ENCODE measurements around the gene PDLIM1.
"Not testable (repeated sequence)": the region's sequence is repeated elsewhere in the genome, so short reads cannot be mapped to it uniquely, and the experiment has no call there.

PDLIM1 gene

GRCh38 chr10:95211606-95212279 is 79.1 kb downstream of the PDLIM1 start:
- Histone ChIP-seq H3K27me3 (ENCODE audit: insufficient read depth, poor library complexity, severe bottlenecking) (peaks cover 2% of the 10 kb centered on the region), H3K4me3 (replicated peaks; ENCODE audit: insufficient read depth, low read length) (no peak overlapping the region), H3K27ac (replicated peaks) (no peak overlapping the region)
- DNase-seq (ENCODE audit: low read depth in 1 of 2, low spot score in 1 of 2): no peak
- TF ChIP-seq REST (IDR thresholded peaks at IDR 0.05; ENCODE audit: insufficient replicate concordance, low read depth) (no peak), CTCF (IDR thresholded peaks at IDR 0.05; ENCODE audit: insufficient read depth, low read length) (no peak), GABPA (IDR thresholded peaks at IDR 0.05; ENCODE audit: low read depth) (no peak), POLR2AphosphoS5 (IDR thresholded peaks at IDR 0.05; ENCODE audit: low read depth) (no peak), SPI1 (IDR thresholded peaks at IDR 0.05; ENCODE audit: borderline replicate concordance, low read depth) (no peak)

- no peak overlapping the region for H3K27ac ChIP-seq (replicated peaks)
- no peak for DNase-seq (ENCODE audit: low read depth in 1 of 2, low spot score in 1 of 2)
- H3K4me3 ChIP-seq (replicated peaks; ENCODE audit: insufficient read depth, low read length): no peak overlapping the region
- H3K27me3 ChIP-seq (ENCODE audit: insufficient read depth, poor library complexity, severe bottlenecking): peaks cover 2% of the 10 kb centered on the region
- no peak for TF ChIP-seq REST (IDR thresholded peaks at IDR 0.05; ENCODE audit: insufficient replicate concordance, low read depth)
- no peak for TF ChIP-seq SPI1 (IDR thresholded peaks at IDR 0.05; ENCODE audit: borderline replicate concordance, low read depth)
- no peak for TF ChIP-seq POLR2AphosphoS5 (IDR thresholded peaks at IDR 0.05; ENCODE audit: low read depth)
- TF ChIP-seq GABPA (IDR thresholded peaks at IDR 0.05; ENCODE audit: low read depth): no peak
These were observed 81.2 kb downstream of the PDLIM1 start for GRCh38 chr10:95209509-95210127.

GRCh38 chr10:95208702-95209391 is 82.0 kb downstream of the PDLIM1 start:
- H3K27ac ChIP-seq (replicated peaks): no peak overlapping the region
- DNase-seq (ENCODE audit: low read depth in 1 of 2, low spot score in 1 of 2): no peak
- TF ChIP-seq SPI1 (IDR thresholded peaks at IDR 0.05; ENCODE audit: borderline replicate concordance, low read depth) (no peak), POLR2AphosphoS5 (IDR thresholded peaks at IDR 0.05; ENCODE audit: low read depth) (no peak), REST (IDR thresholded peaks at IDR 0.05; ENCODE audit: insufficient replicate concordance, low read depth) (no peak)
- no peak overlapping the region for H3K4me3 ChIP-seq (replicated peaks; ENCODE audit: insufficient read depth, low read length)
- peaks cover 2% of the 10 kb centered on the region for H3K27me3 ChIP-seq (ENCODE audit: insufficient read depth, poor library complexity, severe bottlenecking)

GRCh38 chr10:95202865-95203264 is 87.9 kb downstream of the PDLIM1 start:
- not testable (repeated sequence) for H3K4me3 ChIP-seq (replicated peaks; ENCODE audit: insufficient read depth, low read length); H3K27ac ChIP-seq (replicated peaks); DNase-seq (ENCODE audit: low read depth in 1 of 2, low spot score in 1 of 2); H3K27me3 ChIP-seq (ENCODE audit: insufficient read depth, poor library complexity, severe bottlenecking)

Data from HL-60 (cell line).